SW 1271 (cell line): ENCODE results near the gene SUSD5.
"Not testable (repeated sequence)": the region's sequence is repeated elsewhere in the genome, so short reads cannot be mapped to it uniquely, and the experiment has no call there.

Source experiments
- DNase-seq, 2 experiments: peaks; one replicate each; lab custom pipeline; 2025; lab: John Stamatoyannopoulos, UW

The SUSD5 gene

GRCh38 chr3:33115024-33115768, 103.4 kb downstream of the SUSD5 start:
- DNase-seq, result no peak

GRCh38 chr3:33114622-33115023, 104.0 kb downstream of the SUSD5 start:
- no peak for DNase-seq

- DNase-seq, result peak; percentile 84 to 89
Measured at GRCh38 chr3:33113772-33114621, 104.6 kb downstream of the SUSD5 start, which contains the start of gene CRTAP. Gene CRTAP, plus strand, starts transcription at chr3:33114014. Its CDS starts 64 bp downstream, at chr3:33114078.

GRCh38 chr3:33111581-33111980, 107.0 kb downstream of the SUSD5 start:
- no peak for DNase-seq

GRCh38 chr3:33106854-33107253, 111.8 kb downstream of the SUSD5 start:
- DNase-seq, result not testable (repeated sequence)

DNA sequence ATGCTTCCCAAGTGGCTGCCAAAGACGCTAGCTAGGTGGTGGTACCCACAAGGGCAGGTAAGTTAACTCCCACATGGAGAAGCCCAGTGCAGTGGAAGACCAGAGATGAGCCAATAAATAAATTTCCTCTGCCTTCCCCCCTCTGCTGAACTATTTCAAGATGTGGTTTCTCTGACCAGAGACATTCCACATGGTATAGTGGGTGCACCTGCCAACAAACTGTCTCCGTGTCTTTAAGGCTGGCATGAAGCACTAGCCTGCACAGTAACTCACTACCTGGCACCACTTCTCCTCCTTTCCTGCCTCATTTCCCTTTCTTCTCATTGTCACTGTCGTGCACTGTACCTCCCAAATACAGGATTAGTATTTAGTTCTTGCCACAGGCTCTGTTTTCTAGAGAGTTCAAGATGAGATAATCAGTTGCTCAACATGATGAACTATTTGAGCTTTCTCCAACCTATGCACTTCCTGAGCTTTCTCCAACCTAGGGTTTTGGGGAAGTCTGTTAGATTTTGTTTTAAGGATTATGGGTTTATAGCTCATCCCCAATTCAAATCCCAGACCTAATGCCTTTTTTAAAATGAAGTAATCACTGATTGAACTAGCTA, 113.2 kb downstream of the SUSD5 start:
- no peak for DNase-seq

- no peak for DNase-seq
Measured at GRCh38 chr3:33104803-33105202, 113.8 kb downstream of the SUSD5 start.

GRCh38 chr3:33103480-33103879, 115.1 kb downstream of the SUSD5 start:
- DNase-seq, result no peak

DNA sequence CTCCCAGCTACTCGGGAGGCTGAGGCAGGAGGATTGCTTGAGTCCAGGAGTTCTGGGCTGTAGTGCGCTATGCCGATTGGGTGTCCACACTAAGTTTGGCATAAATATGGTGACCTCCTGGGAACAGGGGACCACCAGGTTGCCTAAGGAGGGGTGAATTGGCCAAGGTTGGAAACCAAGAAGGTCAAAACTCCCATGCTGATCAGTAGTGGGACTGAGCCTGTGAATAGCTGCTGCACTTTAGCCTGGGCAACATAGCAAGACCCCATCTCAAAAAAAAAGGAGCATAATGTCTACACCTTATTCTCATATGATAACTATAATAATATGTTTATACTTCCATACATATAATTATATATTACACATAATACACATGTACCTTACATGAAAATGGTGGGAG, 115.6 kb downstream of the SUSD5 start:
- no peak for DNase-seq

DNA sequence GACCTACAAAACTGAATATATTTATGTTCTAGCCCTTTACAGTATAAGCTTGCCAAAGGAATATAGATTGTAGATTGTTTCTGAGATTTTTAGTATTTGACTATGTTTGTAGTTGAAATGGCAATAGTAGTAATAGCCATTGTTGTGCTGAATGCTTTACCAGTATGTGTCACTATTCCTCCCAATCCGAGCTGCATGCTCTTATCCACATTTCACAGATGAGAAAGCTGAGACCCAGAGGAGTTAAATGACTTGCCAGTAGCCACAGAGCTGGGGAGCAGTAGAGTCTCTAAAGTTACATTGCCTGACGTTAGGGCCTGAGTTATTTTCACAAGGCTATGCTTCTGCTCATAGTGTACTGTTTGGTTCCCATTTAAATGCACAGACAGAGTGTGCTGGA, 118.4 kb downstream of the SUSD5 start:
- no peak for DNase-seq
